Testis (tissue), 5 donors: ENCODE results near the gene SPP1. TPM values are rescaled to one million over a fixed set of nuclear protein-coding genes. Genes with fewer than 3 reads are reported as not detected.

Experiments
- DNase-seq: peaks from one replicate; pipeline ENCODE4 v3.0.0-alpha.2; 2019
- H3K27ac ChIP-seq, 2 donors: fragments of 200-600 bp; sonication (generic); one replicate each; pipeline ENCODE4 v1.5.1; 2019
- H3K27me3 ChIP-seq: fragments of 200-600 bp; sonication (generic); one replicate; pipeline ENCODE4 v1.5.1; 2019
- H3K36me3 ChIP-seq: fragments of 200-600 bp; sonication (generic); one replicate; pipeline ENCODE4 v1.5.1; 2017; ENCODE audit warnings: low read depth; ENCODE audit errors: missing control alignments
- H3K4me1 ChIP-seq: fragments of 200-600 bp; sonication (generic); one replicate; pipeline ENCODE4 v1.5.1; 2019
- H3K4me3 ChIP-seq, 2 donors: fragments of 200-600 bp; sonication (generic); one replicate each; pipeline ENCODE4 v1.5.1; 2017 to 2019
- H3K9me3 ChIP-seq: fragments of 200-600 bp; sonication (generic); one replicate; pipeline ENCODE4 v1.5.1; 2017
- CTCF ChIP-seq, 3 experiments: fragments of 450-650 bp in 2 of 3; fragments of 200-600 bp in 1 of 3; sonication (generic) in 1 of 3; IDR thresholded peaks; one replicate each; pipeline ENCODE4 v1.5.1; 2016 to 2019; ENCODE audit warnings: antibody characterized with exemption in 3 of 3, mild to moderate bottlenecking in 2 of 3, moderate library complexity in 1 of 3
- POLR2A ChIP-seq: fragments of 450-650 bp; IDR thresholded peaks from one replicate; pipeline ENCODE4 v1.6.1; 2017; ENCODE audit warnings: antibody characterized with exemption, mild to moderate bottlenecking, moderate library complexity
- WGBS, 2 donors: methylation state at CpG; one replicate each; pipeline ENCODE4 v1.1.5; 2018; 5-methylcytosine and 5-hydroxymethylcytosine counted together
- intact Hi-C: fragments of 100-400 bp; cut with DNase I; formaldehyde crosslinking; loops from one replicate; pipeline ENCODE4 v1.15.1; 2023; ENCODE audit warnings: low total_unique reads
- long read RNA-seq, 2 donors: transcript quantifications; one replicate each; lab custom pipeline, GENCODE V29; 2026
- polyA plus RNA-seq: library from polyadenylated mRNA; stranded (reverse); fragments of 350-450 nt; fragmentation: Illumina TruSeq; extraction: RNeasy Lipid Tissue Mini Kit (QIAGEN cat#74804); gene quantifications from one replicate; pipeline ENCODE4 v1.2.3, GENCODE V29; 2014; ENCODE audit warnings: low read depth, low replicate concordance; ENCODE audit not compliant: insufficient read depth
- total RNA-seq, 2 donors: library from RNA; depleted of rRNA; stranded (reverse); fragments of >200 nt; gene quantifications; one replicate each; pipeline ENCODE4 v1.2.3, GENCODE V29; 2016

Gene SPP1
- total RNA-seq = 10 to 100 TPM in 1 of 2 donors, 1 to 10 TPM in 1; 5.0 to 71.7 TPM
- polyA plus RNA-seq = 30.2 TPM
- long read RNA-seq, donor 1, transcript SPP1-203 (7 exons, 1,473 nt) = major isoform, 18 of 26 reads
- long read RNA-seq, donor 1, transcript SPP1-201 (6 exons, 1,581 nt) = minor isoform, 7 of 26 reads
- long read RNA-seq, donor 1, partial matches to known transcripts = 0 of 26 reads
- long read RNA-seq, donor 1, other reads (novel, unspliced or antisense) = 0 of 26 reads
- long read RNA-seq, donor 2, transcript SPP1-203 (7 exons, 1,473 nt) = major isoform, 26 of 37 reads
- long read RNA-seq, donor 2, transcript SPP1-201 (6 exons, 1,581 nt) = minor isoform, 11 of 37 reads
- long read RNA-seq, donor 2, partial matches to known transcripts = 0 of 37 reads
- long read RNA-seq, donor 2, other reads (novel, unspliced or antisense) = 0 of 37 reads

DNA sequence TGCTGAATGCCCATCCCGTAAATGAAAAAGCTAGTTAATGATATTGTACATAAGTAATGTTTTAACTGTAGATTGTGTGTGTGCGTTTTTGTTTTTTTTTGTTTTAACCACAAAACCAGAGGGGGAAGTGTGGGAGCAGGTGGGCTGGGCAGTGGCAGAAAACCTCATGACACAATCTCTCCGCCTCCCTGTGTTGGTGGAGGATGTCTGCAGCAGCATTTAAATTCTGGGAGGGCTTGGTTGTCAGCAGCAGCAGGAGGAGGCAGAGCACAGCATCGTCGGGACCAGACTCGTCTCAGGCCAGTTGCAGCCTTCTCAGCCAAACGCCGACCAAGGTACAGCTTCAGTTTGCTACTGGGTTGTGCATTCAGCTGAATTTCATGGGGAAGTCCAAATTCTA lies at the start of gene SPP1:
Gene SPP1 (plus strand): TSS at position 249 of the 400 bp plus-strand sequence. CDS start 1,182 bp downstream, outside the sequence.
- Histone ChIP-seq H3K27me3 (no peaks in the 10 kb centered on the region), H3K9me3 (no peaks in the 10 kb centered on the region), H3K36me3 (no peaks in the 10 kb centered on the region), H3K4me3 (no peak within 1 kb of the TSS), H3K4me1 (no peaks in the 10 kb centered on the region), H3K27ac (no peak within 1 kb of the TSS)
- TF ChIP-seq POLR2A (no peak), CTCF (IDR thresholded peaks at IDR 0.05) (no peak)
- DNase-seq = peak; percentile 44
- 44 to 51% methylated on average over 8 of the region's 8 CpGs for WGBS, 2 donors
- intact Hi-C loops = loop anchor here (10.0 kb wide), 1 partner anchor 121 kb away; no protein-coding TSS in a partner anchor

DNA sequence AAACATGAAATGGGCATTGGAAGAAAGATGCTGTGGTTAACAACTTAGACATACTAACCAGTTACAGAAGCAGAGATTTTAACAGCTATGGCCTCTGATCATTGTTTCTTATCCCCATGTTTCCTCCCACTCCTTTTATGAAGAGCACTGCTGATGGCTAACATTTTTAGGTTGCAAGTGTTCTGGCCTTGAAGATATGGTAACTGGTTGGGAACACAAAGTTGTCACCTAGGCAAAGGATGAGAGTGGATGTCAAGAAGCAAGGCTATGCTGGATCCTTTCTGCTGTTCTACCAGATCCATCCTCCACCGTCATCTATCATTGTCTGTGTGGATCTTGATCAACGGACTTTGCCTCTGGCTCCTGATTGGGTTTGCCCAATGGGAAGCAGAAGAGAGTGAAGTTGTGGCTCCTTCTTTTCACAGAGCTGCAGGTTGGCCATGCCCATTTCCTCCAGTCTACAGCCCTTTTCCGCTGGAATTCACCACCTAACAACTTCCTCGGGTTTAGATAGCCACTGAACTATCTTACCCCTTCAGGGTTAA lies 48.9 kb upstream of the SPP1 start:
- Histone ChIP-seq H3K27me3 (no peaks in the 10 kb centered on the region), H3K4me1 (no peaks in the 10 kb centered on the region), H3K9me3 (no peaks in the 10 kb centered on the region), H3K4me3 (no peak overlapping the region), H3K27ac (no peak overlapping the region), H3K36me3 (no peaks in the 10 kb centered on the region)
- WGBS, 2 donors = 80 to 85% methylated on average over 4 of the region's 4 CpGs
- intact Hi-C loops = no loop called here
- no peak for DNase-seq
- no peak for TF ChIP-seq CTCF (IDR thresholded peaks at IDR 0.05)
- TF ChIP-seq POLR2A = no peak

DNA sequence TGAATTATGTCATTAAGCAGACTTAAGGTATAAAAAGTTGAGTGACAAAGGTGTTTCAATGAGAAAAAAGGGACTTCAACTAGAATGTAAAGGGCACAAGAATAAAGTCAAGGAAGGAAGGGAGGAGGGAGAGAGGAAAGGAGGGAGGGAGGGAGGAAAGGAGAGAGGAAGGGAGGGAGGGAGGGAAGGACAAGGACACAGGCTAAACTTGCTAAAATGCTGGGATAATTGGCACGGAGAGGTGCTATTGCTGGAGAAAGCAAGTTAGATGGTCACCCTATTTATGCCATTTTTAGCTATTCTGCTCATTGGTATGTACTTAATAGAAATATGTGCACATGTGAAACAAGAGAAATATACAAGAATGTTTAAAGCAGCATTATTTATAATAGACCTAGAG lies 44.9 kb upstream of the SPP1 start:
- no peak for DNase-seq
- Histone ChIP-seq H3K4me1 (no peaks in the 10 kb centered on the region), H3K4me3 (no peak overlapping the region), H3K9me3 (no peaks in the 10 kb centered on the region), H3K27me3 (no peaks in the 10 kb centered on the region), H3K36me3 (no peaks in the 10 kb centered on the region), H3K27ac (no peak overlapping the region)
- TF ChIP-seq CTCF (IDR thresholded peaks at IDR 0.05) = no peak
- 68 to 88% methylated on average over 1 of the region's 1 CpG for WGBS, 2 donors
- intact Hi-C loops = no loop called here

DNA sequence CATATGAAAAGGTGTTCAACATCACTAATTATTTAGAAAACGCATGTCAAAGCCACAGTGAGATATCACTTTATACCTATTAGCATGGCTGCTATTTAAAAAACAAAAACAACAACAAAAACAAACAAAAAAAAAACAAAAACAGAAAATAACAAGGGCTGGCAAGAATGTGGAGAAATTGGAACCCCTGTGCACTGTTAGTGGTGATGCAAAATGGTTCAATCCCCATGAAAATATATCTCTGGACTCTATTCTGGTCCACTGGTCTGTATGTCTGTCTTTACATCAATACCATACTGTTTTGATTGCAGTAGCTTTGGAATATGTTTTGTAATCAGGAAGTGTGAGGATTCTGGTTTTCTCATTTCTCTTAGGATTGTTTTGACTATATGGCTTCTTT lies 43.6 kb upstream of the SPP1 start:
- H3K27me3 ChIP-seq = no peaks in the 10 kb centered on the region
- no peak overlapping the region for H3K4me3 ChIP-seq
- 80 to 83% methylated on average over 1 of the region's 1 CpG for WGBS, 2 donors
- H3K36me3 ChIP-seq = no peaks in the 10 kb centered on the region
- no peaks in the 10 kb centered on the region for H3K4me1 ChIP-seq
- no peak overlapping the region for H3K27ac ChIP-seq
- TF ChIP-seq CTCF (IDR thresholded peaks at IDR 0.05) (no peak), POLR2A (no peak)
- intact Hi-C loops = no loop called here
- DNase-seq = no peak
- H3K9me3 ChIP-seq = no peaks in the 10 kb centered on the region
